OCI-LY1 (cell line): ENCODE data around the gene FANCC.

Experiments
- H2AFZ ChIP-seq: fragments of 200-600 bp; sonication (generic), shearing (Covaris generic); 2 replicates; pipeline ENCODE4 v1.6.0; 2014; ENCODE audit warnings: antibody characterized with exemption, mild to moderate bottlenecking, low read length
- H3F3A ChIP-seq: fragments of 200-600 bp; sonication (generic), shearing (Covaris generic); 2 replicates; pipeline ENCODE4 v1.6.0; 2014; ENCODE audit warnings: mild to moderate bottlenecking, antibody characterized with exemption, low read length, moderate library complexity; ENCODE audit not compliant: insufficient read depth
- H3K27ac ChIP-seq: fragments of 200-600 bp; sonication (generic); 2 replicates; pipeline ENCODE4 v1.5.1; 2014; ENCODE audit warnings: low read length, mixed run types, mild to moderate bottlenecking, low read depth; ENCODE audit not compliant: poor library complexity, severe bottlenecking
- H3K27me3 ChIP-seq: fragments of 200-600 bp; sonication (generic); 2 replicates; pipeline ENCODE4 v1.6.0; 2014; ENCODE audit warnings: antibody characterized with exemption, mild to moderate bottlenecking, low read length, moderate library complexity; ENCODE audit not compliant: insufficient read depth
- H3K36me3 ChIP-seq: fragments of 200-600 bp; sonication (generic); 2 replicates; pipeline ENCODE4 v1.6.1; 2014; ENCODE audit warnings: mild to moderate bottlenecking, antibody characterized with exemption, low read length, moderate library complexity, mixed read lengths; ENCODE audit not compliant: insufficient read depth
- H3K4me1 ChIP-seq: fragments of 200-600 bp; sonication (generic); 2 replicates; pipeline ENCODE4 v1.5.1; 2014; ENCODE audit warnings: mild to moderate bottlenecking, low read length, moderate library complexity; ENCODE audit not compliant: insufficient read depth, severe bottlenecking
- H3K4me2 ChIP-seq: fragments of 200-600 bp; sonication (generic), shearing (Covaris generic); 2 replicates; pipeline ENCODE4 v1.6.1; 2014; ENCODE audit warnings: low read length
- H3K4me3 ChIP-seq: fragments of 200-600 bp; sonication (generic); 2 replicates; pipeline ENCODE4 v1.5.1; 2014; ENCODE audit warnings: low read length, low read depth, mild to moderate bottlenecking, mixed read lengths; ENCODE audit not compliant: poor library complexity, severe bottlenecking
- H3K79me2 ChIP-seq: fragments of 200-600 bp; shearing (Covaris generic); 2 replicates; pipeline ENCODE4 v1.6.1; 2016; ENCODE audit warnings: mixed run types, low read length, mixed read lengths; ENCODE audit not compliant: insufficient read depth
- H3K9ac ChIP-seq: fragments of 200-600 bp; sonication (generic), shearing (Covaris generic); 2 replicates; pipeline ENCODE4 v1.6.1; 2014; ENCODE audit warnings: mild to moderate bottlenecking, low read length, mixed read lengths
- H3K9me2 ChIP-seq: fragments of 200-600 bp; sonication (generic), shearing (Covaris generic); 2 replicates; pipeline ENCODE4 v1.6.1; 2014; ENCODE audit warnings: low read depth, mild to moderate bottlenecking, low read length, mixed read lengths
- H3K9me3 ChIP-seq: fragments of 200-600 bp; shearing (Covaris generic); 2 replicates; pipeline ENCODE4 v1.6.1; 2014; ENCODE audit warnings: low read length, mixed read lengths
- H4K20me1 ChIP-seq: fragments of 200-600 bp; sonication (generic), shearing (Covaris generic); 2 replicates; pipeline ENCODE4 v1.6.0; 2016; ENCODE audit warnings: mild to moderate bottlenecking, low read length; ENCODE audit not compliant: insufficient read depth
- CTCF ChIP-seq: fragments of 200-600 bp; sonication (generic), shearing (Covaris generic); IDR thresholded peaks from 2 replicates; pipeline ENCODE4 v1.5.1; 2017; ENCODE audit warnings: mild to moderate bottlenecking, antibody characterized with exemption, low read length, moderate library complexity, mixed read lengths
- EZH2 ChIP-seq: fragments of 200-600 bp; sonication (generic), shearing (Covaris generic); IDR thresholded peaks from 2 replicates; pipeline ENCODE4 v1.8.0; 2017; ENCODE audit warnings: borderline replicate concordance, mixed run types, mild to moderate bottlenecking, antibody characterized with exemption, low read length, moderate library complexity, mixed read lengths

Gene FANCC

DNA sequence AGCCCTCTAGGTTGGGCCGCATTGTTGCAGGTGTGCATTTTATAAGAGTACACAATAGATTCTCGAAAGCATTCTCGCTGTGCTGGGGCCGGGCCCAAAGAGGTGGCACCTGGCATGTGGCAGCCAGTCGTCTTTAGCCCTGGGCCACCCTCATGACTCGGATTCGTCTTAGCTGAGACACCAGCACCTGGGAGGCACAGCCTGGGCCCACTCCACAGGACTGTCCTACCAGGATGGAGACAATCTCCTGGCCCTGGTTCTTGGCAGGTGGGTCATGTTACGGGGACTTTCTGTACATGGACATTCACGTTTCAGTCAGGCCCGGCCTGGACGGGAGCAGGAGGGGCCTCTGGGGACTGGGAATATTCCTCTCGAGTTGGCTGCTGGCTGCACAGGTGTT, 212.5 kb downstream of the FANCC start:
- Histone ChIP-seq H3F3A (no peaks in the 10 kb centered on the region), H3K4me2 (no peak overlapping the region), H3K36me3 (peaks cover 16% of the 10 kb centered on the region), H3K27me3 (no peaks in the 10 kb centered on the region), H3K9me2 (no peaks in the 10 kb centered on the region), H3K27ac (no peak overlapping the region), H3K79me2 (no peaks in the 10 kb centered on the region), H2AFZ (no peak overlapping the region), H3K4me1 (peaks cover 12% of the 10 kb centered on the region), H3K4me3 (no peak overlapping the region), H3K9ac (no peak overlapping the region), H4K20me1 (no peaks in the 10 kb centered on the region), H3K9me3 (no peaks in the 10 kb centered on the region)
- TF ChIP-seq EZH2 = no peak
- TF ChIP-seq CTCF = no peak

GRCh38 chr9:95104581-95104960, 212.9 kb downstream of the FANCC start:
- Histone ChIP-seq H3K4me1 (peaks cover 12% of the 10 kb centered on the region), H3K4me2 (no peak overlapping the region), H3F3A (no peaks in the 10 kb centered on the region), H4K20me1 (no peaks in the 10 kb centered on the region), H3K4me3 (no peak overlapping the region), H2AFZ (no peak overlapping the region), H3K9ac (no peak overlapping the region), H3K27ac (no peak overlapping the region), H3K9me3 (no peaks in the 10 kb centered on the region), H3K9me2 (no peaks in the 10 kb centered on the region), H3K36me3 (peaks cover 12% of the 10 kb centered on the region), H3K27me3 (no peaks in the 10 kb centered on the region), H3K79me2 (no peaks in the 10 kb centered on the region)
- TF ChIP-seq EZH2 (no peak), CTCF (no peak)

DNA sequence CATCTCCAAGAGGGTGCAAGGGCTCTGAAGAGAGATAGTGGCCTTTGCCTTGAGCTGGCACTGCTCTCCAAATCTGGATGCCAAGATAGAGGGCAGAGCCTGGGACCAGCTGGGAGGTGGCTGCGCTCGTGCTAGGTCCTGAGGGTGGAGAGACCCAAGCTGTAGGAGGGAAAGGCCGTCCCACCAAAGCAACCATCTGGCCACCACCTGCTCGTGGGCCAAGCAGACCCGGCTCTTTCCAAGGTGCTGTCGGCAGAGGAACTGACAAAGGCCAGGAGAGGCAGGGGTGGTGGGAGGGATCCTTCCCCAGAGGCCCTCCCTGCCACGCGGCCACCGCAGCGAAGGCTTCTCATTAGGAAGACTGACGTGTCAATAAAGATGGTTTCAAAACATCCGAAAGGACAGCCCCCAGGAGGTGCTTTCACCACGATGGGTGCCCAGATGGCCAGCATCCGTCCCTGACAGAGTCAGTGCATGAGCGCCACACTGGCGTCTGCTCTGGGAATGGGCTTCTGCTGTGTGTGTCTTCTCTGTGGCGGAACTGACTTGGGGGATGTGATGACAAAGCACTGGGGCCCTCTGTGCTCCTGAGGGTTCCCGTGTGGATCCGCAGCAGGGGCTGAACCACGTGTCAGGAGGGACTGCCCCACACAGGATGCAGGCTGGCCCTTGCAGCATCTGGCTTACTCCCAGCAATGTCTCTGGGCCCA, 213.5 kb downstream of the FANCC start:
- no peaks in the 10 kb centered on the region for H3F3A ChIP-seq
- H3K27ac ChIP-seq = no peak overlapping the region
- no peaks in the 10 kb centered on the region for H3K79me2 ChIP-seq
- H4K20me1 ChIP-seq = no peaks in the 10 kb centered on the region
- H3K27me3 ChIP-seq = no peaks in the 10 kb centered on the region
- H3K4me1 ChIP-seq = peaks cover 12% of the 10 kb centered on the region
- TF ChIP-seq EZH2 (no peak), CTCF (no peak)
- H3K4me3 ChIP-seq = no peak overlapping the region
- peaks cover 11% of the 10 kb centered on the region for H3K36me3 ChIP-seq
- H3K9me2 ChIP-seq = no peaks in the 10 kb centered on the region
- H2AFZ ChIP-seq = no peak overlapping the region
- no peak overlapping the region for H3K4me2 ChIP-seq
- no peaks in the 10 kb centered on the region for H3K9me3 ChIP-seq
- H3K9ac ChIP-seq = no peak overlapping the region
